Activated CD8-positive, alpha-beta memory T cell treated with anti-CD3 and anti-CD28 coated beads, Interleukin-2, amount 10 ng/mL, durations not matched to agents 7 days and 5 days (primary cell): Measurements from ENCODE around the gene TCP11L1. TPM values are rescaled to one million over a fixed set of nuclear protein-coding genes. Genes with fewer than 3 reads are reported as not detected.
"Not testable (repeated sequence)": the region's sequence is repeated elsewhere in the genome, so short reads cannot be mapped to it uniquely, and the experiment has no call there.

Experiments
- ATAC-seq: fragments of 150-1000 bp; cut with Tn5 transposase; one replicate; pipeline ENCODE4 v1.10.0; 2021; ENCODE audit warnings: moderate library complexity
- CTCF ChIA-PET: fragments of 350-600 bp; sonication (Branson Sonifier 250); formaldehyde crosslinking; loops from one replicate; lab custom pipeline; 2021; ENCODE audit warnings: antibody characterized with exemption; lab: Charles Lee
- DNase-seq: peaks from one replicate; pipeline ENCODE4 v3.0.0-alpha.2; 2020
- H3K27ac Mint-ChIP-seq: one replicate; pipeline ENCODE4 v1.8.0; 2021; ENCODE audit warnings: mild to moderate bottlenecking, mixed read lengths
- H3K27me3 Mint-ChIP-seq: one replicate; pipeline ENCODE4 v1.8.0; 2021; ENCODE audit warnings: mixed read lengths
- H3K36me3 Mint-ChIP-seq: one replicate; pipeline ENCODE4 v1.8.0; 2021; ENCODE audit warnings: mild to moderate bottlenecking, mixed read lengths
- H3K4me1 Mint-ChIP-seq: one replicate; pipeline ENCODE4 v1.8.0; 2021; ENCODE audit warnings: mixed read lengths
- H3K4me3 Mint-ChIP-seq: one replicate; pipeline ENCODE4 v1.8.0; 2021; ENCODE audit warnings: mild to moderate bottlenecking, moderate library complexity, mixed read lengths
- H3K9me3 Mint-ChIP-seq: one replicate; pipeline ENCODE4 v1.8.0; 2022; ENCODE audit warnings: low read depth, mixed read lengths
- total RNA-seq, 2 experiments: library from RNA; stranded (reverse); gene quantifications; one replicate each; pipeline ENCODE4 v1.2.3, GENCODE V29; 2021

Gene TCP11L1
- total RNA-seq, 2 experiments from 2014 or later: 19.1 to 20.9 TPM

DNA sequence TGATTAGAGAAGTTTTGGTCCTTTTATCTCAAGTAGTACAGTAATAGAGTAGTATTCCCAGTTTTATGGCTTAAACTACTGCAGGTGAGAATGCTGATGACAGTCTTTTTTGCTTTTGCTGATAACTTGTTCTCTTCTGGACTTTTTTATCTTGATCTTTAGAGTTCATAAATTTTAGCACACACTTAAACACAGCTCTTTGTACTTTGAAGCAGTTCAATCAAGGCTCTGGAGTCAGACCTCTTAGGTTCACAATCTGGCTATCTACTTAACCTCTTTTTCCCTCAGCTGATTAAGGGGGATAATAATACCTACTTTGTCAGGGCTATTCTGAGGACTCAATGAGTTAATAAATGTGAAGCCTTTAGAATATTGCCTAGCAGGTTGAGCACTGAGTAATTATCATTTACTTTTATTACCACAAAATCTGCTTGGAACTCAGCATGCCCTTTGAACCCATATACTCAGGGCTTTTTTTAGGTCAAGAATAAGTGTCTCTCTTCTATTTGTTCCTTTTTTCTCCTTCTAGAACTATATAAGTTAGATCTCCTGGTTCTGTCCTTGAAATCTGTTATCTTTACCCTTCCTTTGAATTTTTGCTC lies 70.0 kb downstream of the TCP11L1 start:
- Mint-ChIP-seq H3K4me3 (no peak overlapping the region), H3K36me3 (peaks cover 10% of the 10 kb centered on the region), H3K27me3 (no peaks in the 10 kb centered on the region), H3K27ac (no peak overlapping the region), H3K9me3 (no peaks in the 10 kb centered on the region), H3K4me1 (no peaks in the 10 kb centered on the region)
- ATAC-seq: no peak
- no peak for DNase-seq
- CTCF ChIA-PET: interaction anchor here (2.4 kb wide), 1 partner anchor 44 kb away, joined by 9 read pairs; no protein-coding TSS in a partner anchor

DNA sequence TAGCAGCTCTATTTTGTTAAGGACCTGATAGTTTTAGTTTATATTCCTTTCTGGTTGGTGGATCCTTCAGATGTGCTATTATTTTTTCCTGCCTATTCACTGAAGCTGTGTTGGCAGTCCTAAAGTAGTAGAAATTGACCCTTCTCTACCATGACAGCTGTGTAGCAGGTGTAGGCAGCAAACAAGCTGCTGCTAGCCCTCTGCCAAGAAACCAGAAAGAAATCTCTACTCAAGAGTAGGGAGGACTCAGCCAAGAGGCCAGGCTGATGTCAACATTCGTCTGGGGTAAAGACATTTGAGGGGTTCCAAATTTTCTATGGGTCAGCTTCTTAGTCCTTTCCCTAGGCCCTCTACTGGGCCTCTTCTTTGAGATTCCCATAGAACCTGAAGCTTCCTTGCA lies 70.7 kb downstream of the TCP11L1 start:
- CTCF ChIA-PET: interaction anchor here (2.4 kb wide), 1 partner anchor 45 kb away, joined by 9 read pairs; no protein-coding TSS in a partner anchor
- peaks cover 10% of the 10 kb centered on the region for H3K36me3 Mint-ChIP-seq
- H3K27me3 Mint-ChIP-seq: no peaks in the 10 kb centered on the region
- no peak for ATAC-seq
- no peak overlapping the region for H3K27ac Mint-ChIP-seq
- DNase-seq: no peak
- H3K4me3 Mint-ChIP-seq: no peak overlapping the region
- no peaks in the 10 kb centered on the region for H3K4me1 Mint-ChIP-seq
- H3K9me3 Mint-ChIP-seq: no peaks in the 10 kb centered on the region

DNA sequence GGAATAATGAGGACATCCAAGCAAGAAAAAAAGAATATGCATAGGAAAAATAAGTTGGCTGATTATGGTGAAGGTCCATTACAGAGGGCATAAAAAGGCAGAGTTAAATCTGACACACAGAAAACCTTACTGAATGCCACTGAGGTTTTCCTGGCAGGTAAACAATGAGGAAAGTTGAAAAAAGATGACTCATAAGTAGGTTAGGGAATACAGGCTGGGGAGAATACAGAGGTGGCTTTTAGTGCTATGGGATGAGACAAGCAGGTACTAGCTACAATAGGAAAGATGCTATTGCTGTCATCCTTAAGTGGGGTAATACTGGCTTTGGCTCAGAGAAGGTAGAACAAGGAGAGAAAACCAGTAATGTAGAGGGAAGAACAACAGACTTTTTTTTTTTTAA lies 77.2 kb downstream of the TCP11L1 start:
- CTCF ChIA-PET: no interaction called here
- peaks cover 1% of the 10 kb centered on the region for H3K4me1 Mint-ChIP-seq
- ATAC-seq (no peak), DNase-seq (no peak)
- no peak overlapping the region for H3K27ac Mint-ChIP-seq
- no peaks in the 10 kb centered on the region for H3K9me3 Mint-ChIP-seq
- peaks cover 4% of the 10 kb centered on the region for H3K36me3 Mint-ChIP-seq
- no peak overlapping the region for H3K4me3 Mint-ChIP-seq
- no peaks in the 10 kb centered on the region for H3K27me3 Mint-ChIP-seq

GRCh38 chr11:33122696-33123095 lies 83.3 kb downstream of the TCP11L1 start:
- not testable (repeated sequence) for ATAC-seq, H3K36me3 Mint-ChIP-seq

More at GRCh38 chr11:33122696-33123095, 83.3 kb downstream of the TCP11L1 start:
- CTCF ChIA-PET: interaction anchor here (1.1 kb wide), 1 partner anchor 58 kb away, joined by 3 read pairs; no protein-coding TSS in a partner anchor
- H3K27me3 Mint-ChIP-seq, H3K4me3 Mint-ChIP-seq, DNase-seq, H3K4me1 Mint-ChIP-seq, H3K27ac Mint-ChIP-seq, H3K9me3 Mint-ChIP-seq: not testable (repeated sequence)

Other genes with a start within 250 kb of the TCP11L1 start
- gene CCDC73, start 244.9 kb upstream of the TCP11L1 start, total RNA-seq: under 1 TPM in 1 of 2 experiments, not detected in 1; 0.47 TPM
- 1 to 10 TPM in 1 of 2 experiments, under 1 TPM in 1; 0.55 to 1.9 TPM for gene PRRG4, start 209.6 kb upstream of the TCP11L1 start, total RNA-seq
- 10 to 100 TPM in 1 of 2 experiments, 1 to 10 TPM in 1; 8.0 to 11.6 TPM for gene QSER1, start 146.8 kb upstream of the TCP11L1 start, total RNA-seq
- 1 to 10 TPM; 1.6 to 2.3 TPM for gene DEPDC7, start 23.7 kb upstream of the TCP11L1 start, total RNA-seq
- 10 to 100 TPM; 32.2 to 36.3 TPM for gene CSTF3, start 121.9 kb downstream of the TCP11L1 start, total RNA-seq
- gene HIPK3, start 217.8 kb downstream of the TCP11L1 start, total RNA-seq: 10 to 100 TPM; 33.6 to 34.4 TPM